SK-N-MC (cell line): ENCODE results near the gene NUAK1.

Source experiments
- EZH2 ChIP-seq: fragments of 200-600 bp; sonication (generic); IDR thresholded peaks from one replicate; pipeline ENCODE4 v1.6.1; 2017; ENCODE audit warnings: antibody characterized with exemption
- FOXP2 ChIP-seq: optimal IDR thresholded peaks from 2 replicates; pipeline ENCODE3; 2011; ENCODE audit warnings: mild to moderate bottlenecking, moderate library complexity; ENCODE audit not compliant: insufficient read depth; ENCODE audit errors: extremely low read length, control extremely low read depth
- POLR2AphosphoS5 ChIP-seq: IDR thresholded peaks from 2 replicates; pipeline ENCODE4 v1.6.1; 2012; ENCODE audit warnings: mild to moderate bottlenecking, low read depth, low read length, borderline replicate concordance

DNA sequence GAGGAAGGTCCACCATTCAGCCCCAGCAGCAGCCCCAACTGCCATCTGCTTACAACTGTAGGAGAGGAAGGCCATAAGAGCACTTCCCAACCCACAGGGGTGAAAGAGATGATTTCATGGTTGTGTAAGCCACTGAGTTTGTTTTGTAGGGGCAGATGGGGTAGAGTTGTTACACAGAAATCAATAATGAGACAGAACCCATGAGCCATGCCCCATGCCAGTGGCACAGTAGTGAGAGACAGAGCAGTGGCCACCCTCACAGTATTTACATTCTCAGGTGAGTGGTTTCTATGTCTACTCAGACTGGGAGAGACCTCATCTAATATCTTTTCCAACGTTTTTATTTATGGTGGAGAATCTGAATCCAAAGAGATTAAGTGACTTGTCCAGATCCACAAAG is 68.6 kb downstream of the NUAK1 start:
- TF ChIP-seq FOXP2, result no peak
- no peak for TF ChIP-seq EZH2
- TF ChIP-seq POLR2AphosphoS5, result no peak
